Neural progenitor cell (in vitro differentiated cells): ENCODE data around the gene NXPE1. TPM values are rescaled to one million over a fixed set of nuclear protein-coding genes. Genes with fewer than 3 reads are reported as not detected.
"Not testable (repeated sequence)": the region's sequence is repeated elsewhere in the genome, so short reads cannot be mapped to it uniquely, and the experiment has no call there.

Experiments used
- DNase-seq: peaks from one replicate; pipeline ENCODE4 v3.0.0-alpha.2; 2016; ENCODE audit warnings: low spot score
- H2AFZ ChIP-seq: fragments of 200-600 bp; sonication (generic); replicated peaks from 2 replicates; pipeline ENCODE4 v1.6.1; 2016; ENCODE audit warnings: antibody characterized with exemption
- H3F3A ChIP-seq: fragments of 200-600 bp; sonication (generic); 2 replicates; pipeline ENCODE4 v1.6.1; 2016; ENCODE audit warnings: antibody characterized with exemption, low read depth
- H3K27ac ChIP-seq: fragments of 200-600 bp; sonication (generic); 2 replicates; pipeline ENCODE4 v1.5.1; 2016; ENCODE audit warnings: mild to moderate bottlenecking
- H3K27me3 ChIP-seq: fragments of 200-600 bp; sonication (generic); 2 replicates; pipeline ENCODE4 v1.6.1; 2016; ENCODE audit warnings: mild to moderate bottlenecking, moderate library complexity
- H3K36me3 ChIP-seq: fragments of 200-600 bp; sonication (generic); 2 replicates; pipeline ENCODE4 v1.5.1; 2016
- H3K4me1 ChIP-seq: fragments of 200-600 bp; sonication (generic); 2 replicates; pipeline ENCODE4 v1.6.1; 2016; ENCODE audit warnings: mixed run types
- H3K4me2 ChIP-seq: fragments of 200-600 bp; sonication (generic); 2 replicates; pipeline ENCODE4 v1.6.1; 2016
- H3K4me3 ChIP-seq: fragments of 200-600 bp; sonication (generic); 2 replicates; pipeline ENCODE4 v1.5.1; 2016
- H3K79me2 ChIP-seq: fragments of 200-600 bp; sonication (generic); 2 replicates; pipeline ENCODE4 v1.6.1; 2016; ENCODE audit warnings: low read depth
- H3K9ac ChIP-seq: fragments of 200-600 bp; sonication (generic); 2 replicates; pipeline ENCODE4 v1.6.1; 2016
- H3K9me3 ChIP-seq: fragments of 200-600 bp; sonication (generic); 2 replicates; pipeline ENCODE4 v1.5.1; 2016; ENCODE audit warnings: low read depth
- H4K20me1 ChIP-seq: fragments of 200-600 bp; sonication (generic); 2 replicates; pipeline ENCODE4 v1.6.1; 2016; ENCODE audit warnings: low read depth
- H3K27ac Mint-ChIP-seq: 3 replicates; pipeline ENCODE4 v1.8.0; 2021; ENCODE audit warnings: mixed read lengths
- H3K27me3 Mint-ChIP-seq: 2 replicates; pipeline ENCODE4 v1.8.0; 2022; ENCODE audit warnings: low read depth, mild to moderate bottlenecking, inconsistent platforms, moderate library complexity, mixed read lengths; ENCODE audit not compliant: insufficient read depth
- H3K36me3 Mint-ChIP-seq: 3 replicates; pipeline ENCODE4 v1.8.0; 2021; ENCODE audit warnings: mixed read lengths
- H3K4me1 Mint-ChIP-seq: 3 replicates; pipeline ENCODE4 v1.8.0; 2021; ENCODE audit warnings: mixed read lengths
- H3K4me3 Mint-ChIP-seq: 3 replicates; pipeline ENCODE4 v1.8.0; 2021; ENCODE audit warnings: mild to moderate bottlenecking, moderate library complexity, mixed read lengths
- H3K9me3 Mint-ChIP-seq: 3 replicates; pipeline ENCODE4 v1.8.0; 2020; ENCODE audit warnings: mixed read lengths
- EZH2 ChIP-seq: fragments of 200-600 bp; sonication (generic); IDR thresholded peaks from 2 replicates; pipeline ENCODE4 v1.6.1; 2017; ENCODE audit warnings: antibody characterized with exemption, mild to moderate bottlenecking, moderate library complexity
- EZH2phosphoT487 ChIP-seq: fragments of 200-600 bp; sonication (generic); IDR thresholded peaks from 2 replicates; pipeline ENCODE4 v1.6.1; 2017; ENCODE audit warnings: antibody characterized with exemption
- total RNA-seq: library from RNA; depleted of rRNA; stranded (reverse); fragments of >200 nt; gene quantifications from 2 replicates; pipeline ENCODE4 v1.2.3, GENCODE V29; 2015; ENCODE audit warnings: low replicate concordance
- TF ChIP-seq, protein P1 (sequence below): fragments of 200-600 bp; sonication (generic); IDR thresholded peaks from 2 replicates; pipeline ENCODE4 v1.5.1; 2017; ENCODE audit warnings: antibody characterized with exemption, mild to moderate bottlenecking

Gene NXPE1
- total RNA-seq, 1 donor from 2014 or later, result not detected

DNA sequence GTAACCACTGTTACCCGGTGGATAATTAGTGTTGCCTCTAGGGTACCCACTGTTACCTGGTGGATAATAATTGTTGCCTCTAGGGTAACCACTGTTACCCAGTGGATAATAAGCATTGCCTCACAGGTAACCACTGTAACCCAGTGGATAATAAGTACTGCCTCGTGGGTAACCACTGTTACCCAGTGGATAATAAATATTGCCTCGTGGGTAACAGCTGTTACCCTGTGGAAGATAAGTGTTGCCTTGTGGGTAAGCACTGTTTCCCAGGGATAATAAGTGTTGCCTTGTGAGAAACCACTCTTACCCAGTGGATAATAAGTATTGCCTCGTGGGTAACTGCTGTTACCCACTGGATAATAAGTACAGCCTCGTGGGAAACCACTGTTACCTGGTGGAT, 45.2 kb upstream of the NXPE1 start:
- Histone ChIP-seq H3K9ac (no peak overlapping the region), H3K4me1 (no peaks in the 10 kb centered on the region), H3K9me3 (peaks cover 2% of the 10 kb centered on the region), H3K36me3 (no peaks in the 10 kb centered on the region), H3K4me2 (no peak overlapping the region), H3K27me3 (no peaks in the 10 kb centered on the region), H3K79me2 (no peaks in the 10 kb centered on the region), H3K4me3 (no peak overlapping the region), H2AFZ (no peak overlapping the region), H3F3A (peaks cover 64% of the 10 kb centered on the region), H3K27ac (no peak overlapping the region), H4K20me1 (no peaks in the 10 kb centered on the region)
- Mint-ChIP-seq H3K4me1 (no peaks in the 10 kb centered on the region), H3K27ac (no peak overlapping the region), H3K27me3 (peaks cover 2% of the 10 kb centered on the region), H3K9me3 (peaks cover 16% of the 10 kb centered on the region), H3K36me3 (no peaks in the 10 kb centered on the region), H3K4me3 (no peak overlapping the region)
- TF ChIP-seq EZH2 (no peak), EZH2phosphoT487 (no peak)
- TF ChIP-seq, protein P1, sequence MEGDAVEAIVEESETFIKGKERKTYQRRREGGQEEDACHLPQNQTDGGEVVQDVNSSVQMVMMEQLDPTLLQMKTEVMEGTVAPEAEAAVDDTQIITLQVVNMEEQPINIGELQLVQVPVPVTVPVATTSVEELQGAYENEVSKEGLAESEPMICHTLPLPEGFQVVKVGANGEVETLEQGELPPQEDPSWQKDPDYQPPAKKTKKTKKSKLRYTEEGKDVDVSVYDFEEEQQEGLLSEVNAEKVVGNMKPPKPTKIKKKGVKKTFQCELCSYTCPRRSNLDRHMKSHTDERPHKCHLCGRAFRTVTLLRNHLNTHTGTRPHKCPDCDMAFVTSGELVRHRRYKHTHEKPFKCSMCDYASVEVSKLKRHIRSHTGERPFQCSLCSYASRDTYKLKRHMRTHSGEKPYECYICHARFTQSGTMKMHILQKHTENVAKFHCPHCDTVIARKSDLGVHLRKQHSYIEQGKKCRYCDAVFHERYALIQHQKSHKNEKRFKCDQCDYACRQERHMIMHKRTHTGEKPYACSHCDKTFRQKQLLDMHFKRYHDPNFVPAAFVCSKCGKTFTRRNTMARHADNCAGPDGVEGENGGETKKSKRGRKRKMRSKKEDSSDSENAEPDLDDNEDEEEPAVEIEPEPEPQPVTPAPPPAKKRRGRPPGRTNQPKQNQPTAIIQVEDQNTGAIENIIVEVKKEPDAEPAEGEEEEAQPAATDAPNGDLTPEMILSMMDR, result no peak
- DNase-seq, result no peak

DNA sequence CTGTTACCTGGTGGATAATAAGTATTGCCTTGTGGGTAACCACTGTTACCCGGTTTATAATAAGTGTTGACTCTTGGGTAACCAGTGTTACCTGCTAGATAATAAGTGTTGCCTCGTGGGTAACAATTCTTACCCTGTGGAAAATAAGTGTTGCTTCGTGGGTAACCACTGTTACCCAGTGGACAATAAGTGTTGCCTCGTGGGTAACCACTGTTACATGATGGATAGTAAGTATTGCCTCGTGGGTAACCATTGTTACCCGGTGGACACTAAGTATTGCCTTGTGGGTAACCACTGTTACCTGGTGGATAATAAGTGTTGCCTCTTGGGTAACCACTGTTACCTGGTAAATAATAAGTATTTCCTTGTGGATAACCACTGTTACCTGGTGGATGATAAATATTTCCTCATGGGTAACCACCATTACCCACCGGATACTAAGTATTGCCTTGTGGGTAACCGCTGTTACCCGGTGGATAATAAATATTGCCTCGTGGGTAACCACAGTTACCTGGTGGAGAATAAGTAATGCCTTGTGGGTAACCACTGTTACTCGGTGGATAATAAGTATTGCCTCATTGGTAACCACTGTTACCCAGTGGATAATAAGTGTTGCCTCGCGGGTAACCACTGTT, 44.6 kb upstream of the NXPE1 start:
- TF ChIP-seq EZH2phosphoT487 (no peak), EZH2 (no peak)
- TF ChIP-seq, protein P1, result no peak
- H3K36me3 Mint-ChIP-seq, result no peaks in the 10 kb centered on the region
- Histone ChIP-seq H3K9ac (no peak overlapping the region), H3F3A (peaks cover 58% of the 10 kb centered on the region), H3K4me2 (no peak overlapping the region), H3K9me3 (no peaks in the 10 kb centered on the region), H3K4me1 (no peaks in the 10 kb centered on the region), H3K79me2 (no peaks in the 10 kb centered on the region), H4K20me1 (no peaks in the 10 kb centered on the region), H3K27me3 (no peaks in the 10 kb centered on the region), H2AFZ (no peak overlapping the region), H3K36me3 (no peaks in the 10 kb centered on the region), H3K4me3 (no peak overlapping the region), H3K27ac (no peak overlapping the region)
- no peak overlapping the region for H3K4me3 Mint-ChIP-seq
- DNase-seq, result no peak
- H3K27ac Mint-ChIP-seq, result no peak overlapping the region
- no peaks in the 10 kb centered on the region for H3K4me1 Mint-ChIP-seq
- peaks cover 15% of the 10 kb centered on the region for H3K9me3 Mint-ChIP-seq
- peaks cover 4% of the 10 kb centered on the region for H3K27me3 Mint-ChIP-seq

DNA sequence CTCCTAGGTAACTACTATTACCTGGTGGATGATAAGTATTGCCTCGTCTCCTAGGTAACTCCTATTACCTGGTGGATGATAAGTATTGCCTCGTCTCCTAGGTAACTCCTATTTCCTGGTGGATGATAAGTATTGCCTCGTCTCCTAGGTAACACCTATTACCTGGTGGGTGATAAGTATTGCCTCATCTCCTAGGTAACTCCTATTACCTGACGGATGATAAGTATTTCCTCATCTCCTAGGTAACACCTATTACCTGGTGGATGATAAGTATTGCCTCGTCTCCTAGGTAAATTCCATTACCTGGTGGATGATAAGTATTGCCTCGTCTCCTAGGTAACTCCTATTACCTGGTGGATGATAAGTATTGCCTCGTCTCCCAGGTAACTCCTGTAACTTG, 43.5 kb upstream of the NXPE1 start:
- not testable (repeated sequence) for H3K4me1 Mint-ChIP-seq, H2AFZ ChIP-seq, H3K9me3 ChIP-seq

DNA sequence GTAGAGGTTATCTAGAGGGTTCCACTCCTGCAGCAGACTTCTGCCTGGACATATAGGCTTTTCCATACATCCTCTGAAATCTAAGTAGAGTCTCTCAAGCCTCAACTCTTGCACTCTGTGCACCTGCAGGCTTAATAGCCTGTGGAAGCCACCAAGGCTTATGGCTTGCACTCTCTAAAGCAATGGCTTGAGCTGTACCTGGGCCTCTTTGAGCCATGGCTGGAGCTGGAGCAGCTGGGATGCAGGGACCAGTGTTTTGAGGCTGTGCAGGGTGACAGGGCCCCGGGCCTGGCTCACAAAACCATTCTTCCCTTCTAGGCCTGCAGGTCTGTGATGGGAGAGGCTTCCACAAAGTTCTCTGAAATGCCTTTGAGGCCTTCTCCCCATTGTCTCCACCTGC, 38.8 kb upstream of the NXPE1 start:
- Mint-ChIP-seq H3K4me3 (no peak overlapping the region), H3K36me3 (no peaks in the 10 kb centered on the region), H3K9me3 (peaks cover 2% of the 10 kb centered on the region), H3K27ac (no peak overlapping the region), H3K27me3 (peaks cover 2% of the 10 kb centered on the region), H3K4me1 (no peaks in the 10 kb centered on the region)
- Histone ChIP-seq H3K9me3 (no peaks in the 10 kb centered on the region), H4K20me1 (no peaks in the 10 kb centered on the region), H3K4me1 (no peaks in the 10 kb centered on the region), H3K4me3 (no peak overlapping the region), H3K36me3 (no peaks in the 10 kb centered on the region), H3K27ac (no peak overlapping the region), H3K9ac (no peak overlapping the region), H3F3A (peaks cover 16% of the 10 kb centered on the region), H2AFZ (no peak overlapping the region), H3K27me3 (no peaks in the 10 kb centered on the region), H3K79me2 (no peaks in the 10 kb centered on the region), H3K4me2 (no peak overlapping the region)
- TF ChIP-seq, protein P1, result no peak
- TF ChIP-seq EZH2phosphoT487 (no peak), EZH2 (no peak)
- no peak for DNase-seq

More for the DNA sequence above, 43.5 kb upstream of the NXPE1 start:
- H4K20me1 ChIP-seq, H3K4me1 ChIP-seq, H3K27ac Mint-ChIP-seq, H3K36me3 ChIP-seq, H3K79me2 ChIP-seq, H3K4me3 Mint-ChIP-seq, H3K27ac ChIP-seq, H3K4me3 ChIP-seq, H3K4me2 ChIP-seq, DNase-seq, H3K9ac ChIP-seq, H3K36me3 Mint-ChIP-seq, H3K27me3 Mint-ChIP-seq, H3K27me3 ChIP-seq: not testable (repeated sequence)
- peaks cover 15% of the 10 kb centered on the region for H3K9me3 Mint-ChIP-seq
- peaks cover 47% of the 10 kb centered on the region for H3F3A ChIP-seq
